ENCODE measurements around the gene HOXD4. TPM values are rescaled to one million over a fixed set of nuclear protein-coding genes. Genes with fewer than 3 reads are reported as not detected.

Gene HOXD4
- total and polyA plus RNA-seq, 3 donors from 2014 or later: 2.7 to 13.3 (median 11.5) TPM

GRCh38 chr2:176202491-176202890 lies 51.1 kb downstream of the HOXD4 start:
- WGBS, 2 donors: 90 to 93% methylated on average over 7 of the region's 7 CpGs
- TF ChIP-seq POLR2A (IDR thresholded peaks at IDR 0.05): no peak

More at GRCh38 chr2:176202491-176202890, 51.1 kb downstream of the HOXD4 start:
- Histone ChIP-seq H3K27me3 (no peaks in the 10 kb centered on the region), H3K4me1 (no peaks in the 10 kb centered on the region), H3K4me3 (no peak overlapping the region), H3K27ac (no peak overlapping the region), H3K36me3 (ENCODE audit: low read depth, missing control alignments) (no peaks in the 10 kb centered on the region), H3K9me3 (no peaks in the 10 kb centered on the region)
- intact Hi-C loops (cut with DNase I; ENCODE audit: low total_unique reads): no loop called here
- no peak for DNase-seq

MicroRNAs within 50 kb of the gene (microRNA counts, 767-probe panel; counts per million panel counts)
- microRNA hsa-miR-10b-5p: 8,127 to 8,738 counts per million in 2 donors

Small RNAs within 50 kb of the gene (microRNA-seq; reads per million reads assigned to microRNA genes)
- 24,934 to 27,949 reads per million in 2 donors for gene MIR10B (ENCODE audit: borderline number of aligned reads in 2 of 2, borderline replicate concordance in 1 of 2)

Small RNAs within 50 kb of the gene (small RNA-seq; reads per million reads assigned to genes)
- 132,223 to 189,568 reads per million in 2 donors for gene MIR10B

Other genes with a start within 250 kb of the HOXD4 start
- 10 to 100 TPM; 19.5 to 23.8 TPM for gene LNPK, start 149.3 kb upstream of the HOXD4 start, total RNA-seq
- gene LNPK, start 149.3 kb upstream of the HOXD4 start, polyA plus RNA-seq (ENCODE audit: insufficient read depth, low read depth, low replicate concordance): 45.2 TPM
- gene EVX2, start 67.6 kb upstream of the HOXD4 start, total RNA-seq: 1 to 10 TPM; 1.5 to 3.1 TPM
- gene EVX2, start 67.6 kb upstream of the HOXD4 start, polyA plus RNA-seq (ENCODE audit: insufficient read depth, low read depth, low replicate concordance): 2.3 TPM
- gene HOXD13, start 58.8 kb upstream of the HOXD4 start, total RNA-seq: under 1 TPM in 1 of 2 donors, not detected in 1; 0.31 TPM
- 0.36 TPM for gene HOXD13, start 58.8 kb upstream of the HOXD4 start, polyA plus RNA-seq (ENCODE audit: insufficient read depth, low read depth, low replicate concordance)
- gene HOXD12, start 51.8 kb upstream of the HOXD4 start, total RNA-seq: not detected
- gene HOXD12, start 51.8 kb upstream of the HOXD4 start, polyA plus RNA-seq (ENCODE audit: insufficient read depth, low read depth, low replicate concordance): not detected
- gene HOXD11, start 44.3 kb upstream of the HOXD4 start, total RNA-seq: 1 to 10 TPM in 1 of 2 donors, under 1 TPM in 1; 0.62 to 1.7 TPM
- 0.29 TPM for gene HOXD11, start 44.3 kb upstream of the HOXD4 start, polyA plus RNA-seq (ENCODE audit: insufficient read depth, low read depth, low replicate concordance)
- gene HOXD10, start 34.8 kb upstream of the HOXD4 start, total RNA-seq: 1 to 10 TPM; 2.7 to 3.3 TPM
- gene HOXD10, start 34.8 kb upstream of the HOXD4 start, polyA plus RNA-seq (ENCODE audit: insufficient read depth, low read depth, low replicate concordance): 0.92 TPM
- 10 to 100 TPM; 15.7 to 21.2 TPM for gene HOXD9, start 28.8 kb upstream of the HOXD4 start, total RNA-seq
- gene HOXD9, start 28.8 kb upstream of the HOXD4 start, polyA plus RNA-seq (ENCODE audit: insufficient read depth, low read depth, low replicate concordance): 8.2 TPM
- gene HOXD8, start 21.8 kb upstream of the HOXD4 start, total RNA-seq: 10 to 100 TPM; 39.8 to 41.2 TPM
- 36.6 TPM for gene HOXD8, start 21.8 kb upstream of the HOXD4 start, polyA plus RNA-seq (ENCODE audit: insufficient read depth, low read depth, low replicate concordance)
- gene HOXD3, start 5.8 kb downstream of the HOXD4 start, total RNA-seq: 10 to 100 TPM; 14.0 to 22.3 TPM
- 2.7 TPM for gene HOXD3, start 5.8 kb downstream of the HOXD4 start, polyA plus RNA-seq (ENCODE audit: insufficient read depth, low read depth, low replicate concordance)
- gene HOXD1, start 37.1 kb downstream of the HOXD4 start, total RNA-seq: 1 to 10 TPM; 5.5 to 7.6 TPM
- 1.8 TPM for gene HOXD1, start 37.1 kb downstream of the HOXD4 start, polyA plus RNA-seq (ENCODE audit: insufficient read depth, low read depth, low replicate concordance)
- gene MTX2, start 117.9 kb downstream of the HOXD4 start, total RNA-seq: 10 to 100 TPM; 58.0 to 61.1 TPM
- 155 TPM for gene MTX2, start 117.9 kb downstream of the HOXD4 start, polyA plus RNA-seq (ENCODE audit: insufficient read depth, low read depth, low replicate concordance)